MM.1S (cell line): Measurements from ENCODE around the gene EED.

Experiments
- CTCF ChIP-seq: fragments of 300-600 bp; sonication (generic); IDR thresholded peaks from 2 replicates; pipeline ENCODE4 v1.5.1; 2016; ENCODE audit warnings: antibody characterized with exemption, low read length, mixed read lengths
- EZH2 ChIP-seq: fragments of 300-600 bp; sonication (generic); optimal IDR thresholded peaks from 2 replicates; pipeline ENCODE3; 2017; ENCODE audit warnings: low read depth, mild to moderate bottlenecking, antibody characterized with exemption, low read length, mixed read lengths
- EZH2phosphoT487 ChIP-seq: fragments of 300-600 bp; sonication (generic); IDR thresholded peaks from 2 replicates; pipeline ENCODE4 v1.6.1; 2018; ENCODE audit warnings: antibody characterized with exemption, low read length

GRCh38 chr11:86232556-86232955, 12.0 kb upstream of the EED start:
- TF ChIP-seq EZH2, result no peak
- no peak for TF ChIP-seq CTCF
- no peak for TF ChIP-seq EZH2phosphoT487
